Pancreas (tissue), 10 donors: ENCODE measurements around the gene HDC. TPM values are rescaled to one million over a fixed set of nuclear protein-coding genes. Genes with fewer than 3 reads are reported as not detected.

Experiments
- ATAC-seq, 4 donors: fragments of 200-7000 bp; cut with Tn5 transposase; one replicate each; pipeline versions ENCODE4 v1.8.0 to v1.9.1; 2020; ENCODE audit warnings: mild to moderate bottlenecking in 4 of 4, moderate library complexity in 4 of 4
- DNase-seq, 6 donors: peaks; one replicate each; pipeline ENCODE4 v3.0.0-alpha.2; 2020
- FAIRE-seq: peaks from 2 replicates; lab custom pipeline; 2012; peaks lifted over from hg19 to GRCh38; lab: Jason Lieb, UNC
- H3K27ac ChIP-seq, 4 donors: fragments of 200-600 bp; sonication (generic); 1 replicate in 3 of 4; 2 replicates in 1 of 4; pipeline versions ENCODE4 v1.5.0 to v1.8.0; 2020
- H3K27me3 ChIP-seq, 4 donors: fragments of 200-600 bp; one replicate each; pipeline ENCODE4 v1.8.0; 2021
- H3K36me3 ChIP-seq, 3 donors: fragments of 200-600 bp; sonication (generic) in 1 of 3; one replicate each; pipeline versions ENCODE4 v1.5.0 to v1.8.0; 2020 to 2021
- H3K4me1 ChIP-seq, 3 donors: fragments of 200-600 bp; one replicate each; pipeline ENCODE4 v1.8.0; 2021
- H3K4me3 ChIP-seq, 4 donors: fragments of 200-600 bp; sonication (generic) in 2 of 4; one replicate each; pipeline versions ENCODE4 v1.5.0 to v1.8.0; 2020 to 2021
- H3K9me3 ChIP-seq, 4 donors: fragments of 200-600 bp; one replicate each; pipeline ENCODE4 v1.8.0; 2021
- CTCF ChIP-seq, 4 donors: fragments of 200-600 bp; sonication (generic) in 3 of 4; IDR thresholded peaks; one replicate each; pipeline versions ENCODE4 v1.5.0 to v1.8.0; 2021; ENCODE audit warnings: antibody characterized with exemption in 4 of 4
- WGBS, 2 donors: extraction: QIAGEN DNeasy Blood & Tissue Kit; methylation state at CpG; one replicate each; pipeline ENCODE4 v1.1.7; 2013; 5-methylcytosine and 5-hydroxymethylcytosine counted together
- intact Hi-C, 3 donors: fragments of 100-400 bp; cut with DNase I; formaldehyde crosslinking; loops; one replicate each; pipeline versions ENCODE4 v1.11.1 to v1.14.2; 2022
- polyA plus RNA-seq, 2 donors: library from polyadenylated mRNA; stranded (reverse); fragments of 200-250 nt; gene quantifications; one replicate each; pipeline ENCODE4 v1.2.3, GENCODE V29; 2013
- total RNA-seq, 6 donors: library from RNA; stranded (reverse); fragmentation: NEBNext Ultra II Directional in 4 of 6; extraction: Animal tissue kit (Norgen Biotek cat#: 25700) in 4 of 6; gene quantifications; one replicate each; pipeline versions ENCODE4 v1.2.1 to v1.2.4, GENCODE V29; 2021 to 2023
- donor health status: healthy with polysubstance abuse.
- donor health status: DM: no; HTN: no; CAD: no; lungs with moderate emphysema.
- donor health status: DM: no; HTN: no; CAD: no.
- donor health status: control.
- donor health status: control.
- donor health status: Bipolar disorder and iron deficiency.
- donor health status: DM: yes; HTN: yes; CAD: no.
- donor health status: DM: no; HTN: no; CAD: no.
- donor health status: DM: no; HTN: no; CAD: no.
- donor health status: DM: yes; HTN: yes; CAD: no.

Gene HDC
- total and polyA plus RNA-seq, 8 donors, result 0.13 to 1.7 (median 0.31) TPM; not detected in 2

GRCh38 chr15:50257924-50258323 is 7.6 kb downstream of the HDC start:
- ATAC-seq (peak in 1 of 4 donors; percentile 45), DNase-seq (no peak), FAIRE-seq (no peak)
- TF ChIP-seq CTCF (IDR thresholded peaks at IDR 0.05), result no peak
- intact Hi-C loops, result no loop called here
- Histone ChIP-seq H3K36me3 (no peaks in the 10 kb centered on the region), H3K4me1 (no peaks in the 10 kb centered on the region), H3K4me3 (no peak overlapping the region), H3K27me3 (no peaks in the 10 kb centered on the region), H3K9me3 (no peaks in the 10 kb centered on the region), H3K27ac (no peak overlapping the region)
- WGBS, 2 donors, result 68 to 72% methylated on average over 3 of the region's 3 CpGs

DNA sequence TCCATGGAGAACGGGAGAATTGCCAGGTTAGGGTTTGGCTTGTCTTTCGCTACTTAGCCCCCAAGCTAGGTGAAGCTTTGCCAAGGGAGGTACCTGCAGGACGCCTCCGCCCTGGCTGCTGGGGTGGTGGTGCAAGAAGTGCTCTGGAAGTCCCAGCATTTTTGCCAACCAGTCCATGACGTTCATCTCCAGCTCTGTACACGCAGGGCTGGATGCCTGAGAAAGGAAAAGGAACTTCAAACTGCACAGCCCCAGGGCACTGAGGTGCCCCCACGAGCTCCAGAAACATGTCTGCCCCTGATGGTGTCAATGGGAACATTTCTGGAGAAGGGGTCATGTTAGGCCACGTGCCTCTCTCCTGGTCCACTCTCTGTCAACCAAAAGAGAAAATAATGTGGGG is 8.2 kb downstream of the HDC start:
- Histone ChIP-seq H3K4me3 (no peak overlapping the region), H3K4me1 (no peaks in the 10 kb centered on the region), H3K27ac (no peak overlapping the region), H3K27me3 (no peaks in the 10 kb centered on the region), H3K36me3 (no peaks in the 10 kb centered on the region), H3K9me3 (no peaks in the 10 kb centered on the region)
- TF ChIP-seq CTCF (IDR thresholded peaks at IDR 0.05), result no peak
- FAIRE-seq (no peak), DNase-seq (no peak), ATAC-seq (no peak)
- intact Hi-C loops, result no loop called here
- WGBS, 2 donors, result 70 to 74% methylated on average over 8 of the region's 8 CpGs

DNA sequence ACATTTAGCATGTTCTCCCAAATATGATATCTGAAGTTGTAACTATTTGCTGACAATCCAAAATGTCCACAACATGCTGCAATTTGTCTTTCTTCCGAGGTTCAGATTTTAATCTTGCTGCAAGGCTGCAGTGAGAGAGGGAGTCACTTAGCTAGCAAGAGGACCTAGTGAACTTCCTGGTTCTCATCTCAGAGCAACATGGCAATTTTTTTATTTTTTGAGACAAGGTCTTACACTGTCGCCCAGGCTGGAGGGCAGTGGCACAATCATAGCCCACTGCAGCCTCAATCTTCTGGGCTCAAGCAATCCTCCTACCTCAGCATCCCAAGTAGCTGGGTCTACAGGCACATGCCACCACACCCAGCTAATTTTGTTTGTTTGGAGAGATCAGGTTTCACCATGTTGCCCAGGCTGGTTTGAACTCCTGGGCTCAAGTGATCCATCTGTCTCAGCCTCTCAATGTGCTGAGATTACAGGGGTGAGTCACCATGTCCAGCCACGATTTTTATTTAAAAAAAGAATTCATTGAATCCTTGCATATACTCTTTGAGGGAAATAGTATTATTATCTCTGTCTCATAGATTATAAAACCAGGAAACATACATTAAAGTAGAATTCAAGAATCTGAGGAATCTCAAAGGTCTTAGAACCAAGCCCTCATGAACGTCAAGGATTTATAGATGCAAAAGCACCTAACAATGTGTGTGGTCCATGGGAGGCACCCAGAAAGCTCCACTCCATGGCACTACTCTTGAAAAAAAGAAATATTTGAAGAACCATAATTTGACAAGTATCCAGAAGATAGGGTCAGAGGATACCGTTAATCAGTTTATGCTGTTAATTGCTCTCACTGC is 9.1 kb downstream of the HDC start:
- ATAC-seq, result no peak
- Histone ChIP-seq H3K27ac (no peak overlapping the region), H3K4me3 (no peak overlapping the region), H3K4me1 (no peaks in the 10 kb centered on the region), H3K27me3 (no peaks in the 10 kb centered on the region), H3K9me3 (no peaks in the 10 kb centered on the region), H3K36me3 (no peaks in the 10 kb centered on the region)
- no peak for TF ChIP-seq CTCF (IDR thresholded peaks at IDR 0.05)
- intact Hi-C loops, result no loop called here
- WGBS, 2 donors, result 45 to 57% methylated on average over 5 of the region's 5 CpGs
- no peak for FAIRE-seq
- no peak for DNase-seq

DNA sequence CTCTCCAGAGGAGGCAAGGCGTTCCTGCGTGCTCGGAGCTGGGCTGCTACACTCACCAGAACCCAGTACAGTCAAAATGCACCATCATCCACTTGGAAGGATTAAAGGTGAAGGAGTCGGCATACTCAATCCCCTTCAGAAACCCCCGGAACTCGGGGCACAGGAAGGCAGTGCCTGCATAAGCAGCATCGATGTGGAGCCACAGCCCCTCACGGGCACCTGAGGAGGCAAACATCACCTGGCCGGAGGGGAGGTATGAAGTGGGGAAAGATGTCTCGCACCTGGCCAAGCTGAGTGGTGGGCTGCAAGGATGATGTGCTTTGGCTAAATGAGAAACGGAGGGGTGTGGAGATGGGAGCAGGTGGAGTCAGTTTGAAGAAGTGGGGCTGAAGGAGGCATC is 13.0 kb downstream of the HDC start:
- Histone ChIP-seq H3K4me1 (no peaks in the 10 kb centered on the region), H3K9me3 (no peaks in the 10 kb centered on the region), H3K27me3 (no peaks in the 10 kb centered on the region), H3K36me3 (no peaks in the 10 kb centered on the region), H3K4me3 (no peak overlapping the region), H3K27ac (no peak overlapping the region)
- 77 to 85% methylated on average over 11 of the region's 11 CpGs for WGBS, 2 donors
- DNase-seq, result no peak
- no peak for TF ChIP-seq CTCF (IDR thresholded peaks at IDR 0.05)
- no peak for FAIRE-seq
- no peak for ATAC-seq
- intact Hi-C loops, result no loop called here

GRCh38 chr15:50251638-50252182 is 13.8 kb downstream of the HDC start:
- no peak for FAIRE-seq
- Histone ChIP-seq H3K27me3 (no peaks in the 10 kb centered on the region), H3K9me3 (no peaks in the 10 kb centered on the region), H3K4me1 (no peaks in the 10 kb centered on the region), H3K4me3 (no peak overlapping the region), H3K27ac (no peak overlapping the region), H3K36me3 (no peaks in the 10 kb centered on the region)
- no peak for ATAC-seq
- 70 to 92% methylated on average over 11 of the region's 11 CpGs for WGBS, 2 donors
- DNase-seq, result no peak
- intact Hi-C loops, result no loop called here
- TF ChIP-seq CTCF (IDR thresholded peaks at IDR 0.05), result no peak
